Measurements from ENCODE around the gene FBH1. TPM values are rescaled to one million over a fixed set of nuclear protein-coding genes. Genes with fewer than 3 reads are reported as not detected.

The FBH1 gene
- total and polyA plus RNA-seq, 2 experiments from 2014 or later, result 62.5 to 90.8 TPM

GRCh38 chr10:5964736-5965135, 74.7 kb downstream of the FBH1 start:
- ATAC-seq, result no peak
- H3K4me1 Mint-ChIP-seq, result no peaks in the 10 kb centered on the region; the same call in 2 of the 3 replicates

More at GRCh38 chr10:5964736-5965135, 74.7 kb downstream of the FBH1 start:
- Histone ChIP-seq H3K27ac (ENCODE audit: low read depth) (no peak overlapping the region), H3K36me3 (ENCODE audit: insufficient read depth) (no peaks in the 10 kb centered on the region), H4K20me1 (replicated peaks; ENCODE audit: insufficient read depth) (no peaks in the 10 kb centered on the region), H3K27me3 (ENCODE audit: insufficient read depth) (no peaks in the 10 kb centered on the region), H3K4me3 (no peak overlapping the region), H3K4me2 (no peak overlapping the region), H3K79me2 (replicated peaks; ENCODE audit: insufficient read depth) (no peaks in the 10 kb centered on the region), H3K9me2 (ENCODE audit: insufficient read depth) (no peaks in the 10 kb centered on the region), H2AFZ (no peak overlapping the region), H3K4me1 (ENCODE audit: insufficient read depth) (no peaks in the 10 kb centered on the region), H3F3A (replicated peaks; ENCODE audit: low read depth) (no peaks in the 10 kb centered on the region)
- DNase-seq (ENCODE audit: low spot score), result no peak
- Mint-ChIP-seq H3K4me3 (no peak overlapping the region), H3K27me3 (ENCODE audit: insufficient read depth, low read depth, poor library complexity) (peaks cover 10% of the 10 kb centered on the region), H3K36me3 (ENCODE audit: low read depth) (no peaks in the 10 kb centered on the region), H3K9me3 (no peaks in the 10 kb centered on the region), H3K27ac (no peak overlapping the region)
- no peak for TF ChIP-seq STAT1 (IDR thresholded peaks at IDR 0.05; ENCODE audit: unreplicated experiment)
- TF ChIP-seq, protein P1, sequence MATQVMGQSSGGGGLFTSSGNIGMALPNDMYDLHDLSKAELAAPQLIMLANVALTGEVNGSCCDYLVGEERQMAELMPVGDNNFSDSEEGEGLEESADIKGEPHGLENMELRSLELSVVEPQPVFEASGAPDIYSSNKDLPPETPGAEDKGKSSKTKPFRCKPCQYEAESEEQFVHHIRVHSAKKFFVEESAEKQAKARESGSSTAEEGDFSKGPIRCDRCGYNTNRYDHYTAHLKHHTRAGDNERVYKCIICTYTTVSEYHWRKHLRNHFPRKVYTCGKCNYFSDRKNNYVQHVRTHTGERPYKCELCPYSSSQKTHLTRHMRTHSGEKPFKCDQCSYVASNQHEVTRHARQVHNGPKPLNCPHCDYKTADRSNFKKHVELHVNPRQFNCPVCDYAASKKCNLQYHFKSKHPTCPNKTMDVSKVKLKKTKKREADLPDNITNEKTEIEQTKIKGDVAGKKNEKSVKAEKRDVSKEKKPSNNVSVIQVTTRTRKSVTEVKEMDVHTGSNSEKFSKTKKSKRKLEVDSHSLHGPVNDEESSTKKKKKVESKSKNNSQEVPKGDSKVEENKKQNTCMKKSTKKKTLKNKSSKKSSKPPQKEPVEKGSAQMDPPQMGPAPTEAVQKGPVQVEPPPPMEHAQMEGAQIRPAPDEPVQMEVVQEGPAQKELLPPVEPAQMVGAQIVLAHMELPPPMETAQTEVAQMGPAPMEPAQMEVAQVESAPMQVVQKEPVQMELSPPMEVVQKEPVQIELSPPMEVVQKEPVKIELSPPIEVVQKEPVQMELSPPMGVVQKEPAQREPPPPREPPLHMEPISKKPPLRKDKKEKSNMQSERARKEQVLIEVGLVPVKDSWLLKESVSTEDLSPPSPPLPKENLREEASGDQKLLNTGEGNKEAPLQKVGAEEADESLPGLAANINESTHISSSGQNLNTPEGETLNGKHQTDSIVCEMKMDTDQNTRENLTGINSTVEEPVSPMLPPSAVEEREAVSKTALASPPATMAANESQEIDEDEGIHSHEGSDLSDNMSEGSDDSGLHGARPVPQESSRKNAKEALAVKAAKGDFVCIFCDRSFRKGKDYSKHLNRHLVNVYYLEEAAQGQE (IDR thresholded peaks at IDR 0.05; ENCODE audit: unreplicated experiment), result no peak
- TF ChIP-seq ETS1 (IDR thresholded peaks at IDR 0.05), result no peak
- TF ChIP-seq EZH2phosphoT487 (IDR thresholded peaks at IDR 0.05; ENCODE audit: unreplicated experiment), result no peak
- TF ChIP-seq CREB1 (CRISPR knock-in tag; IDR thresholded peaks at IDR 0.05; ENCODE audit: low read depth), result no peak
- TF ChIP-seq, protein P2, sequence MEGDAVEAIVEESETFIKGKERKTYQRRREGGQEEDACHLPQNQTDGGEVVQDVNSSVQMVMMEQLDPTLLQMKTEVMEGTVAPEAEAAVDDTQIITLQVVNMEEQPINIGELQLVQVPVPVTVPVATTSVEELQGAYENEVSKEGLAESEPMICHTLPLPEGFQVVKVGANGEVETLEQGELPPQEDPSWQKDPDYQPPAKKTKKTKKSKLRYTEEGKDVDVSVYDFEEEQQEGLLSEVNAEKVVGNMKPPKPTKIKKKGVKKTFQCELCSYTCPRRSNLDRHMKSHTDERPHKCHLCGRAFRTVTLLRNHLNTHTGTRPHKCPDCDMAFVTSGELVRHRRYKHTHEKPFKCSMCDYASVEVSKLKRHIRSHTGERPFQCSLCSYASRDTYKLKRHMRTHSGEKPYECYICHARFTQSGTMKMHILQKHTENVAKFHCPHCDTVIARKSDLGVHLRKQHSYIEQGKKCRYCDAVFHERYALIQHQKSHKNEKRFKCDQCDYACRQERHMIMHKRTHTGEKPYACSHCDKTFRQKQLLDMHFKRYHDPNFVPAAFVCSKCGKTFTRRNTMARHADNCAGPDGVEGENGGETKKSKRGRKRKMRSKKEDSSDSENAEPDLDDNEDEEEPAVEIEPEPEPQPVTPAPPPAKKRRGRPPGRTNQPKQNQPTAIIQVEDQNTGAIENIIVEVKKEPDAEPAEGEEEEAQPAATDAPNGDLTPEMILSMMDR (conservative IDR thresholded peaks at IDR 0.05; ENCODE audit: low read depth in 2 of 2), result no peak
